Endothelial cell of umbilical vein (primary cell): Measurements from ENCODE around the gene WDR55. TPM values are rescaled to one million over a fixed set of nuclear protein-coding genes. Genes with fewer than 3 reads are reported as not detected.
A peak's percentile ranks its signal among the peaks of the same experiment; 100 is the strongest.
"Not testable (repeated sequence)": the region's sequence is repeated elsewhere in the genome, so short reads cannot be mapped to it uniquely, and the experiment has no call there.

Experiments
- BruUV-seq: library from RNA; stranded (reverse); fragments of 400-500 nt; replicated peaks from 2 replicates; lab custom pipeline; 2021; lab: Mats Ljungman, UMichigan
- CTCF ChIA-PET: fragments of 300-600, 350-600 bp; sonication (Branson Sonifier 250); formaldehyde crosslinking; loops from one replicate; lab custom pipeline; 2021; ENCODE audit warnings: antibody characterized with exemption, inconsistent platforms; lab: Charles Lee
- POLR2A ChIA-PET: fragments of 300-600, 350-600 bp; sonication (Branson Sonifier 250); formaldehyde crosslinking; loops from one replicate; lab custom pipeline; 2021; ENCODE audit warnings: antibody characterized with exemption, inconsistent platforms; lab: Charles Lee
- DNase-seq: peaks from one replicate; pipeline ENCODE4 v3.0.0-alpha.2; 2011; ENCODE audit warnings: low read depth, low spot score
- FAIRE-seq: peaks from 2 replicates; lab custom pipeline; 2011; peaks lifted over from hg19 to GRCh38; lab: Jason Lieb, UNC
- H2AFZ ChIP-seq: 2 replicates; pipeline ENCODE4 v1.6.0; 2012; ENCODE audit warnings: low read depth, low read length, control low read depth, inconsistent platforms
- H3K27ac ChIP-seq: 2 replicates; pipeline ENCODE4 v1.5.1; 2011; ENCODE audit warnings: low read depth, mild to moderate bottlenecking, control low read depth, low read length, moderate library complexity; ENCODE audit not compliant: insufficient read depth
- H3K27me3 ChIP-seq, 2 experiments: 2 replicates each; pipeline versions ENCODE4 v1.6.0 to v1.6.1; 2011; ENCODE audit warnings: low read length in 2 of 2, mixed read lengths in 1 of 2; ENCODE audit not compliant: control insufficient read depth in 2 of 2, insufficient read depth in 2 of 2
- H3K36me3 ChIP-seq, 2 experiments: 2 replicates in 1 of 2; 3 replicates in 1 of 2; pipeline ENCODE4 v1.5.1; 2011; ENCODE audit warnings: low read length in 2 of 2, mild to moderate bottlenecking in 1 of 2, moderate library complexity in 1 of 2; ENCODE audit not compliant: control insufficient read depth in 2 of 2, insufficient read depth in 2 of 2; ENCODE audit errors: extremely low read depth in 1 of 2
- H3K4me1 ChIP-seq: 3 replicates; pipeline ENCODE4 v1.5.1; 2011; ENCODE audit warnings: mild to moderate bottlenecking, low read length; ENCODE audit not compliant: control insufficient read depth, insufficient read depth; ENCODE audit errors: extremely low read depth
- H3K4me2 ChIP-seq: 2 replicates; pipeline ENCODE4 v1.6.1; 2011; ENCODE audit warnings: low read length, control low read depth, mixed read lengths; ENCODE audit not compliant: insufficient read depth
- H3K4me3 ChIP-seq, 3 experiments: fragments of 200-600 bp in 1 of 3; sonication (generic), shearing (Covaris generic) in 1 of 3; replicated peaks in 1 of 3; 2 replicates each; pipeline ENCODE4 v1.5.1; 2011 to 2016; ENCODE audit warnings: control low read depth in 3 of 3, low read length in 3 of 3, mild to moderate bottlenecking in 2 of 3, inconsistent platforms in 1 of 3, low read depth in 1 of 3, moderate library complexity in 1 of 3; ENCODE audit not compliant: insufficient read depth in 1 of 3
- H3K79me2 ChIP-seq: 2 replicates; pipeline ENCODE4 v1.6.0; 2012; ENCODE audit warnings: low read length, inconsistent platforms; ENCODE audit not compliant: control insufficient read depth, insufficient read depth
- H3K9ac ChIP-seq: replicated peaks from 2 replicates; pipeline ENCODE3; 2011; ENCODE audit warnings: low read length, control low read depth; ENCODE audit not compliant: insufficient read depth; ENCODE audit errors: extremely low read depth
- H3K9me1 ChIP-seq: replicated peaks from 3 replicates; pipeline ENCODE4 v1.6.0; 2011; ENCODE audit warnings: mild to moderate bottlenecking, low read length; ENCODE audit not compliant: control insufficient read depth, insufficient read depth; ENCODE audit errors: extremely low read depth
- H3K9me3 ChIP-seq: replicated peaks from 2 replicates; pipeline ENCODE4 v1.5.1; 2012; ENCODE audit warnings: low read length, inconsistent platforms; ENCODE audit not compliant: control insufficient read depth, insufficient read depth
- H4K20me1 ChIP-seq: replicated peaks from 2 replicates; pipeline ENCODE3; 2011; ENCODE audit warnings: mild to moderate bottlenecking, low read length; ENCODE audit not compliant: control insufficient read depth, insufficient read depth; ENCODE audit errors: extremely low read depth
- CTCF ChIP-seq, 2 donors: IDR thresholded peaks; 1 replicate in 1 of 2; 2 replicates in 1 of 2; pipeline ENCODE4 v1.5.1; 2011; ENCODE audit warnings: low read length in 2 of 2, mild to moderate bottlenecking in 2 of 2, moderate library complexity in 2 of 2, control low read depth in 1 of 2, inconsistent platforms in 1 of 2, low read depth in 1 of 2; ENCODE audit not compliant: insufficient read depth in 1 of 2; ENCODE audit errors: extremely low read depth in 1 of 2
- MAX ChIP-seq: IDR thresholded peaks from 2 replicates; pipeline ENCODE4 v1.6.1; 2011; ENCODE audit not compliant: insufficient read depth, insufficient read length
- MYC ChIP-seq: IDR thresholded peaks from one replicate; pipeline ENCODE4 v1.6.1; 2011; ENCODE audit warnings: mild to moderate bottlenecking, low read depth, low read length
- dilution Hi-C: fragments of 300-500 bp; cut with MboI; formaldehyde crosslinking; loops from one replicate; pipeline ENCODE4 v1.15.0; 2019; ENCODE audit warnings: low sequenced_read_pairs; ENCODE audit not compliant: extremely low pct_ligation_motif_present
- intact Hi-C: fragments of 100-400 bp; cut with micrococcal nuclease; formaldehyde crosslinking; loops from one replicate; pipeline ENCODE4 v1.10.0; 2022
- polyA plus RNA-seq, 4 experiments: library from polyadenylated mRNA; depleted of rRNA in 3 of 4; stranded (reverse) in 3 of 4; unstranded in 1 of 4; fragments of >200 nt; gene quantifications; 2 replicates each; pipeline versions ENCODE4 v1.2.1 to v1.2.3, GENCODE V29; 2011 to 2012; ENCODE audit warnings: missing spikeins in 1 of 4
- total RNA-seq: library from RNA; stranded (reverse); gene quantifications from 2 replicates; pipeline ENCODE4 v1.2.3, GENCODE V29; 2021

The WDR55 gene
- total and polyA plus RNA-seq, 2 donors (not counting 3 experiments of a cell fraction or from before 2014, with no cell fraction given), result 17.5 to 25.3 TPM

- no peaks in the 10 kb centered on the region for H3K27me3 ChIP-seq
- no peak for TF ChIP-seq CTCF (IDR thresholded peaks at IDR 0.05; ENCODE audit: extremely low read depth in 1 of 2, insufficient read depth in 1 of 2, low read depth in 1 of 2, low read length in 2 of 2)
- no peak for TF ChIP-seq MYC
- H2AFZ ChIP-seq, result peak overlapping the region; percentile 71
- dilution Hi-C loops (no loop called here), intact Hi-C loops (loop anchor here (1.0 to 2.0 kb wide), 5 partner anchors 8 to 246 kb away; partner anchors contain the start of genes ANKHD1, HARS1, HARS2 and TMCO6)
- FAIRE-seq, result no peak
- no TSS peak for BruUV-seq
- DNase-seq, result peak; percentile 10
- peaks cover 13% of the 10 kb centered on the region for H3K4me1 ChIP-seq
- CTCF ChIA-PET, result interaction anchor here (0.7 to 2.2 kb wide), 16 partner anchors 8 to 403 kb away, joined by 3 to 13 read pairs (median 8); partner anchors contain the start of genes APBB3, EIF4EBP3, HARS1 and HARS2
- H3K27ac ChIP-seq, result peak overlapping the region; percentile 21
- H4K20me1 ChIP-seq, result no peaks in the 10 kb centered on the region
- H3K9me1 ChIP-seq, result no peaks in the 10 kb centered on the region
- H3K36me3 ChIP-seq, result peaks cover 4 to 22% of the 10 kb centered on the region in 2 experiments
- peak overlapping the region; percentile 71 for H3K9ac ChIP-seq
- POLR2A ChIA-PET, result interaction anchor here (0.7 to 1.7 kb wide), 5 partner anchors 8 to 300 kb away, joined by 3 to 14 read pairs (median 5); partner anchors contain the start of genes EIF4EBP3, HBEGF, TMCO6 and ZMAT2
- H3K4me3 ChIP-seq, result peak overlapping the region; percentile 65 to 90 (median 76)
- peak overlapping the region; percentile 89 for H3K4me2 ChIP-seq
- H3K79me2 ChIP-seq, result peaks cover 17% of the 10 kb centered on the region
- H3K9me3 ChIP-seq, result no peaks in the 10 kb centered on the region
Observed at GRCh38 chr5:140647042-140647419, 17.7 kb upstream of the WDR55 start.

- POLR2A ChIA-PET, result no interaction called here
- DNase-seq (no peak), FAIRE-seq (no peak)
- H3K9me3 ChIP-seq, result no peaks in the 10 kb centered on the region
- no peak overlapping the region for H3K4me2 ChIP-seq
- H4K20me1 ChIP-seq, result no peaks in the 10 kb centered on the region
- H2AFZ ChIP-seq, result no peak overlapping the region
- no peak overlapping the region for H3K27ac ChIP-seq
- no peak overlapping the region for H3K9ac ChIP-seq
- no peaks in the 10 kb centered on the region for H3K9me1 ChIP-seq
- H3K27me3 ChIP-seq, result no peaks in the 10 kb centered on the region
- TF ChIP-seq MAX, result no peak
- H3K4me3 ChIP-seq, result no peak overlapping the region
- H3K4me1 ChIP-seq, result no peaks in the 10 kb centered on the region
- H3K36me3 ChIP-seq, result peaks cover 37 to 46% of the 10 kb centered on the region in 2 experiments
- intact Hi-C loops (no loop called here), dilution Hi-C loops (no loop called here)
- no TSS peak for BruUV-seq
- CTCF ChIA-PET, result no interaction called here
- H3K79me2 ChIP-seq, result no peaks in the 10 kb centered on the region
Observed at GRCh38 chr5:140658870-140659269, 5.8 kb upstream of the WDR55 start.

- CTCF ChIA-PET, result interaction anchor here (0.7 to 1.4 kb wide), 3 partner anchors 287 to 669 kb away, joined by 3 read pairs; no protein-coding TSS in a partner anchor
- FAIRE-seq, intact Hi-C loops: not testable (repeated sequence)
Observed at GRCh38 chr5:140660371-140660770, 4.3 kb upstream of the WDR55 start.

More at GRCh38 chr5:140660371-140660770, 4.3 kb upstream of the WDR55 start:
- H3K27me3 ChIP-seq, H4K20me1 ChIP-seq, H3K9me3 ChIP-seq, H3K4me1 ChIP-seq, H3K9me1 ChIP-seq, H3K27ac ChIP-seq, H3K79me2 ChIP-seq, BruUV-seq, H2AFZ ChIP-seq, H3K4me2 ChIP-seq, H3K4me3 ChIP-seq, dilution Hi-C loops, H3K9ac ChIP-seq, DNase-seq, POLR2A ChIA-PET: not testable (repeated sequence)
- peaks cover 29 to 41% of the 10 kb centered on the region in 2 experiments for H3K36me3 ChIP-seq
